ENCODE data around the gene DNAJC12. TPM values are rescaled to one million over a fixed set of nuclear protein-coding genes. Genes with fewer than 3 reads are reported as not detected.

Gene DNAJC12
- total RNA-seq (2022) = 1.4 and 2.2 TPM in 2 replicates
- percentile 29 among the genes with signal in this experiment for Bru-seq, nascent RNA
- percentile 23 among the genes with signal in this experiment for BruChase-seq, experiment 1, labeled RNA remaining after a 2-hour chase
- BruChase-seq, experiment 2, labeled RNA remaining after a 6-hour chase = percentile 26 among the genes with signal in this experiment
- long read RNA-seq, partial matches to known transcripts = 0 of 2 reads
- long read RNA-seq, other reads (novel, unspliced or antisense) = 2 of 2 reads

DNA sequence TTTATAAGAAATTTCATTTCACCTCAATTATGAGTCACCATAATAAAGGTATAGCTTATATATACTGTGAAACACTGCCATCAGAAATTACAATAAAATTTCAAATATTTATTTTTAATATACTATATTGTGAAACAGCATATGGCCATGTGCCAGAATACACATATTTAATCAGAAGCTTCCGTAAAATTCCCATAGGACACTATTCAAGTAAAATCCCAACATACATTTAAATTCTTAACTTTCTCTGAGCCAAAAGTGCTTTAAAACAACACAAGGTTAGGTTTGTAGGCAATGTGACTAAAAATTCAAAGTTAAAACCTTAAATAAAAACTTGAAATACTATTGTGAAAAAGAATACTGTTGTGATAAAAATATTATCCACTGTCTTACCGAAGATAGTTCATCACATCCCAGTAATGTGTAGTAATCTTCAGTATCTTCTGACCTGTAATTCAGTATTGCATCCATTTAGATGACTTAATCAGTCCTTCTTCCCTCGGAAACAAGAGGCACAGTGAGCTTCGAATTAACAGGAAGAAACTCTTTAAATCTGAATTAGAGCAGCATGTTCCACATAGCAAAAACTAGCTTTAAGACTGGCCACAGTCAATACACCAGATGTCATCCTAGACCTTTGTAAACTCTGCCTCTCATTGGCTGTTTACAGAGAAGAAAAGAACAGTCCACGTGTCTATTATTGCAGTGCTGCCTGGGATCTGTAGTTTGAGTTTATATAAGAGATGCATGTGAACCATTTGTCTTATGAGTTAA lies at the start of gene DNAJC12:
Gene DNAJC12 (minus strand): TSS at position 648 of the 774 bp plus-strand sequence. CDS start 177 bp downstream, at position 471.
- TSS peak; percentile 57 for BruUV-seq (replicated peaks)
- H3K4me3 ChIP-seq (ENCODE audit: low read depth, low read length) = no peak within 1 kb of the TSS
- ChIA-PET POLR2A (interaction anchor here (0.6 kb wide), 1 partner anchor 49 kb away, joined by 4 read pairs; no protein-coding TSS in a partner anchor), CTCF (interaction anchor here (0.5 to 2.2 kb wide), 2 partner anchors 18 to 48 kb away, joined by 4 to 9 read pairs; no protein-coding TSS in a partner anchor)
- H3K4me3 Mint-ChIP-seq (ENCODE audit: unreplicated experiment) = peak within 1 kb of the TSS; percentile 46
- no peaks in the 10 kb centered on the region for H3K27me3 Mint-ChIP-seq (ENCODE audit: insufficient read depth, unreplicated experiment)
- no peaks in the 10 kb centered on the region for H3K36me3 Mint-ChIP-seq (ENCODE audit: insufficient read depth, unreplicated experiment)
- no peak within 1 kb of the TSS for H3K27ac Mint-ChIP-seq (ENCODE audit: unreplicated experiment)
- peaks cover 11% of the 10 kb centered on the region; the same call in 1 of the 2 replicates for H3K9me3 ChIP-seq
- peaks cover 3% of the 10 kb centered on the region; the same call in 1 of the 2 replicates for H3K4me1 ChIP-seq
- DNase-seq = peak in 1 of 2 experiments; percentile 44
- TF ChIP-seq CTCF (IDR thresholded peaks at IDR 0.05; ENCODE audit: insufficient read depth in 1 of 2, low read depth in 1 of 2, low read length in 1 of 2, severe bottlenecking in 1 of 2, unreplicated experiment in 1 of 2) = no peak
- no peaks in the 10 kb centered on the region for H3K27me3 ChIP-seq (replicated peaks; ENCODE audit: control insufficient read depth, insufficient read depth, low read length)
- H3K4me1 Mint-ChIP-seq (ENCODE audit: low read depth, unreplicated experiment) = no peaks in the 10 kb centered on the region
- no peaks in the 10 kb centered on the region for H3K9me3 Mint-ChIP-seq (ENCODE audit: unreplicated experiment)
- intact Hi-C loops (cut with micrococcal nuclease; ENCODE audit: unreplicated experiment) = no loop called here
- H3K36me3 ChIP-seq (ENCODE audit: control insufficient read depth, insufficient read depth, low read length) = no peaks in the 10 kb centered on the region

DNA sequence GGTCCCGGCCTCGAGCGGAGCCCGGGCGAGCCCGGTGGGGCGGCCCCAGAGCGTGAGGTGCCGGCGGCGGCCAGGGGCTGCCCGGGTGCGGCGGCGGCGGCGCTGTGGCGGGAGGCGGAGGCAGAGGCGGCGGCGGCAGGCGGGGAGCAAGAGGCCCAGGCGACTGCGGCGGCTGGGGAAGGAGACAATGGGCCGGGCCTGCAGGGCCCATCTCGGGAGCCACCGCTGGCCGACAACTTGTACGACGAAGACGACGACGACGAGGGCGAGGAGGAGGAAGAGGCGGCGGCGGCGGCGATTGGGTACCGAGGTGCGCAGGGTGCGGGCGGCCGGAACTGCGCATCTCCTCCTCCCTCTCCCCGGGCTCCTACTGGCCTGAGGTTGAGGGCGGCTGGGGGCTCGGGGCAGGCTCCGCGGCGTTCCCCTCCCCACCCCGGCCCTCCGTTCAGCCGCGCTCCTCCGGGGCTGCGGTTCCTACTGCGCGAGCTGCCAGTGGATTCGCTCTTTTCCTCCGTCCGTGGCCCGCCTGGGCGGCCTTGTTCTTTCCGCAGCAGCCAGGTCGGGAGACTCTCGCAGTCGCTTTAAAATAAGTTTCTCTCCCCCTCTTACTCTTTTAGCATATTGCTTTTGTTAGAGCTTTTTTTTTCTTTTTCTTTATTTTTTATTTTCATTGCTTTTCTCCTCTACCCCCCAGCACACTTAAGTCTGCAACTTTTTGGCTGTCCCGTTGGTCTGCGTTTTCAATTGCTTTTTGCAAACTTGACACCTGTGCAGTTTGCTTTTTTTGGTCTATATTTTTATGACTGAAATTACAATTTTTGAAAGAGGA lies 47.1 kb upstream of the DNAJC12 start:
- TF ChIP-seq CTCF (IDR thresholded peaks at IDR 0.05; ENCODE audit: insufficient read depth in 1 of 2, low read depth in 1 of 2, low read length in 1 of 2, severe bottlenecking in 1 of 2, unreplicated experiment in 1 of 2) = peak in 1 of 2 experiments; percentile 8
- ChIA-PET POLR2A (interaction anchor here (0.8 to 1.3 kb wide), 6 partner anchors 11 to 446 kb away, joined by 3 to 9 read pairs (median 4); no protein-coding TSS in a partner anchor), CTCF (interaction anchor here (0.6 to 1.1 kb wide), 5 partner anchors 30 to 274 kb away, joined by 3 to 14 read pairs (median 4); no protein-coding TSS in a partner anchor)
- Histone ChIP-seq H3K4me1 (no peaks in the 10 kb centered on the region), H3K27me3 (replicated peaks; ENCODE audit: control insufficient read depth, insufficient read depth, low read length) (no peaks in the 10 kb centered on the region), H3K9me3 (no peaks in the 10 kb centered on the region), H3K4me3 (ENCODE audit: low read depth, low read length) (peak overlapping the region; percentile 63), H3K36me3 (ENCODE audit: control insufficient read depth, insufficient read depth, low read length) (peaks cover 4% of the 10 kb centered on the region; the same call in 1 of the 2 replicates)
- peak overlapping the region; percentile 90 for H3K4me3 Mint-ChIP-seq (ENCODE audit: unreplicated experiment)
- H3K4me1 Mint-ChIP-seq (ENCODE audit: low read depth, unreplicated experiment) = no peaks in the 10 kb centered on the region
- peak; percentile 92 for DNase-seq
- no peaks in the 10 kb centered on the region for H3K9me3 Mint-ChIP-seq (ENCODE audit: unreplicated experiment)
- no peaks in the 10 kb centered on the region for H3K27me3 Mint-ChIP-seq (ENCODE audit: insufficient read depth, unreplicated experiment)
- intact Hi-C loops (cut with micrococcal nuclease; ENCODE audit: unreplicated experiment) = loop anchor here (1.0 to 10.0 kb wide), 4 partner anchors 30 to 450 kb away; partner anchors contain the start of genes HERC4, HNRNPH3 and PBLD
- no TSS peak for BruUV-seq (replicated peaks)
- peak overlapping the region; percentile 91 for H3K27ac Mint-ChIP-seq (ENCODE audit: unreplicated experiment)
- peaks cover 60% of the 10 kb centered on the region for H3K36me3 Mint-ChIP-seq (ENCODE audit: insufficient read depth, unreplicated experiment)
